Measurements from ENCODE around the gene FBXL4.

The FBXL4 gene

DNA sequence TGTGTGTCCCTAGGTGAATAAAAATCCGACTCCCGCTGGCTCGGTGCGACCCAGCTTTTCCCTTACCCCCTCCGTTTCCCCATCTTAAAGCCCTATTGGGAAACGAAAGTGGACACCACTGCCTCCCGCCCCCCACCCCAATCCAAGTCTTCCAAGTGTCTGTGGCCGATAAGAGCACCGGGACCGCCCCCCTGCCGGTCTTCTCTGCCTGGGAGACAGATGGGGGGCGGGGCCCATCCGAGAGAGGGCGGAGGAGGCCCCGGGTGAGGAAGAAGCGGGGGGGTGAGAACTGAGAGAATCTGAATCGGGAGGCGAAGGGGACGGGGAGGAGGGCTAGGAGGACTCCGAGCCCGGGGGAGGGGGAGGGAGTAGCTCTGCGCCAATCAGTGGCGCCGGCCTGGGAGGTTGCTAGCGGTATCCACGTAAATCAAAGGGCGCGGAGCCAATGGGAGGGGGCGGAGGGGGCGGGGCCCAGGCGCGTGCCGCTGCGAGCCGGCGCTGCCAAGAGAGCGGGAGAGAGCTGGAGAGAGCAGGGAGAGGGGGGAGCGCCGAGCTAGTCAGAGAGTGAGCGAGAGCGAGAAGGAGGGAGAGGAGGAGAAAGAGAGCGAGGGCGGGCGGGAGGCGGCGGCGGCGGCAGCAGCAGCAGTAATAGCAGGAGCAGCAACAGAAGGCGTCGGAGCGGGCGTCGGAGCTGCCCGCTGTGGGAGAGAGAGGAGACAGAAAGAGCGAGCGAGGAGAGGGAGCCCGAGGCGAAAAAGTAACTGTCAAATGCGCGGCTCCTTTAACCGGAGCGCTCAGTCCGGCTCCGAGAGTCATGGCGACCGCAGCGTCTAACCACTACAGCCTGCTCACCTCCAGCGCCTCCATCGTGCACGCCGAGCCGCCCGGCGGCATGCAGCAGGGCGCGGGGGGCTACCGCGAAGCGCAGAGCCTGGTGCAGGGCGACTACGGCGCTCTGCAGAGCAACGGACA is 113.4 kb downstream of the FBXL4 start, which contains the start of gene POU3F2:
Gene POU3F2 (plus strand): TSS at position 515 of the 972 bp plus-strand sequence. CDS start 300 bp downstream, at position 815.
- TF ChIP-seq, protein P1, sequence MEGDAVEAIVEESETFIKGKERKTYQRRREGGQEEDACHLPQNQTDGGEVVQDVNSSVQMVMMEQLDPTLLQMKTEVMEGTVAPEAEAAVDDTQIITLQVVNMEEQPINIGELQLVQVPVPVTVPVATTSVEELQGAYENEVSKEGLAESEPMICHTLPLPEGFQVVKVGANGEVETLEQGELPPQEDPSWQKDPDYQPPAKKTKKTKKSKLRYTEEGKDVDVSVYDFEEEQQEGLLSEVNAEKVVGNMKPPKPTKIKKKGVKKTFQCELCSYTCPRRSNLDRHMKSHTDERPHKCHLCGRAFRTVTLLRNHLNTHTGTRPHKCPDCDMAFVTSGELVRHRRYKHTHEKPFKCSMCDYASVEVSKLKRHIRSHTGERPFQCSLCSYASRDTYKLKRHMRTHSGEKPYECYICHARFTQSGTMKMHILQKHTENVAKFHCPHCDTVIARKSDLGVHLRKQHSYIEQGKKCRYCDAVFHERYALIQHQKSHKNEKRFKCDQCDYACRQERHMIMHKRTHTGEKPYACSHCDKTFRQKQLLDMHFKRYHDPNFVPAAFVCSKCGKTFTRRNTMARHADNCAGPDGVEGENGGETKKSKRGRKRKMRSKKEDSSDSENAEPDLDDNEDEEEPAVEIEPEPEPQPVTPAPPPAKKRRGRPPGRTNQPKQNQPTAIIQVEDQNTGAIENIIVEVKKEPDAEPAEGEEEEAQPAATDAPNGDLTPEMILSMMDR (conservative IDR thresholded peaks at IDR 0.05; ENCODE audit: control insufficient read depth, insufficient read depth, low read depth, low read length) = no peak
- peak within 1 kb of the TSS; percentile 27 for H3K4me3 ChIP-seq (ENCODE audit: control insufficient read depth, low read depth, low read length)
- DNase-seq (ENCODE audit: low read depth) = peak; percentile 62

DNA sequence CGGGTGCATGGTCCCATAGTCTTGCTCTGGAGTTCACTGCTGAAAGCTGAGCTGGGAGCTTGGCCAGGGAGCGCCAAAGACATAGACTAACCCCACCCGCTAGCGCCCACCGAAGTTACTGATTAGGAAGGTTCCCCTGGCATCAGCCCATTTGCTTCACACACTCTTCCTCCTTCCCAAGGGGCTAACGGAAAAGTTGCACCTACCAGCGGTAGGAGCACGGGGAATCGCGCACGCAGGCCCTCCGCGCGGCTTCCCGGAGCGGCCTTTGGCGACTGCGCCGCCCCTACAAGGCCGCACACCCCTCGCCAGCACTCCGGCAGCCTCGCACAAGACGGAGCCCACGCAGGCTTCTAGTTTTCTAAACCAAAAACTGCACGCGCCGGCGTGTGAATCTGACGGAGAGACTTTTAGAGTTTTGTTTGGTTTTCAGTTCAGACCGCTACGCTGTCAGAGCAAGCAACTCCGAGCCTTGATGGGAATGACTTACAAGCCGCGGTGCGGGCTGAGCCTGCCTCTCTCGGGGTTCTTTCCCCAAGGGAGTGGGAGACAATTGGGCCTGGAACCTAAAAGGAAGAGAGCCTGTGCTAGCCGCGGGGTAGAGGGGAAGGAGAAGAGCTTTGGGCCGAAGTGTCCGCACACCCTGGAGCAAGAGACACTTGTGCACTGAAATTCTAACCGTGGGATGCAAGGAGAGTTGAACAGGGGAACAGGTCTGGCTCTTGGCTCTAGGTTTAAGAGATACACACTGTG is 114.3 kb downstream of the FBXL4 start:
- TF ChIP-seq, protein P1 (conservative IDR thresholded peaks at IDR 0.05; ENCODE audit: control insufficient read depth, insufficient read depth, low read depth, low read length) = no peak
- H3K4me3 ChIP-seq (ENCODE audit: control insufficient read depth, low read depth, low read length) = peak overlapping the region; percentile 27
- DNase-seq (ENCODE audit: low read depth) = peak; percentile 10

DNA sequence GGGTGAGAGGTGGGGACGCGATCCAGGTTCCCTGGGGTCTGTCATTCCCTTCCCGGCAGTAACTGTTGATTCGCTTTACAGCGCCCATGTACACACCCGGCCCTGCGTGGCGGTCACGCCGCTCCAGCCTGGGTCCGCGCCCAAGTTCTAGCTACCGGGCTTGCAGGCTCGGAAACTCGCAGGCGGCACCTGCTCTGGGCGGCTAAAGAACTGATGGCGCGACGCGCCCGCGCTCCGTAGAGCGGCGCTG is 114.8 kb downstream of the FBXL4 start:
- H3K4me3 ChIP-seq (ENCODE audit: control insufficient read depth, low read depth, low read length) = peak overlapping the region; percentile 15
- TF ChIP-seq, protein P1 (conservative IDR thresholded peaks at IDR 0.05; ENCODE audit: control insufficient read depth, insufficient read depth, low read depth, low read length) = no peak
- DNase-seq (ENCODE audit: low read depth) = peak; percentile 29

DNA sequence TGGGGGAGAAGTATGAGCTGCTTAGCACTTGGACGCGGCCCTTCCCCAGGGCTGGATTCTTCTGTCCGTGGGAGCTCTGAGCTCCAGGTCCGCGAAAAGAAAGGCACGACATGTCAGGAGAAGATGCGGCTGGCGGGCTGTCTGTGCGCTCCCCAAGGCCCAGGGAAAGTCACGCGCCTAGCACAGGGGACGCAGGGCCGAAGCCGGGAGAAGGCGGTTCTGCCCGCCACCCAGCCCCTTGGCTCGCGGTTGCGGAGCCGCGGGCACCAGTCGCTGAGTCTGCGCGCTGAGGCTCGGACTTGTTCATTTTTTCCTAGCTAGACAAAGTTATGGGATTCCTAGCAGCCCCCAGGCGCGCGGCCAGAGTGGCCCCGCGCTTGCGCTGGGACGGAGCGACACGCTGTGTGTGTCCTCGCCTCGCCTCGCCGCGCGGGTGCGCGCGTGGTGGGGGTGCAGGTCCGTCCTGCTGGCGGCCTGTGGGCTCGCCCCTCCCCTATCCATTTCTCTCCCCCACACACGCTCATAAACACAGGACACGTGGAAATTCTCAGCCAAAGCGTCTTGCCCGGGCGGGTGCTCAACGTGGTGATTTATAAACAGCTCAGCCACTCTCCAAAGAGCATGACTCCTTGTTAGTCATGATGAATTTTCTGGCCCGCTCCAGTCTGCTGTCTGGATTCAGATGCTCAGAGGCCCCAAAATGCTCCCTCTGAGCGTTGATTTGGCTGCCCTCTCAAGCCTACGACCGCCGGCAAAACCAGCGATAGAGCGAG is 115.3 kb downstream of the FBXL4 start:
- peak overlapping the region; percentile 10 for H3K4me3 ChIP-seq (ENCODE audit: control insufficient read depth, low read depth, low read length)
- TF ChIP-seq, protein P1 (conservative IDR thresholded peaks at IDR 0.05; ENCODE audit: control insufficient read depth, insufficient read depth, low read depth, low read length) = no peak
- DNase-seq (ENCODE audit: low read depth) = peak; percentile 86

DNA sequence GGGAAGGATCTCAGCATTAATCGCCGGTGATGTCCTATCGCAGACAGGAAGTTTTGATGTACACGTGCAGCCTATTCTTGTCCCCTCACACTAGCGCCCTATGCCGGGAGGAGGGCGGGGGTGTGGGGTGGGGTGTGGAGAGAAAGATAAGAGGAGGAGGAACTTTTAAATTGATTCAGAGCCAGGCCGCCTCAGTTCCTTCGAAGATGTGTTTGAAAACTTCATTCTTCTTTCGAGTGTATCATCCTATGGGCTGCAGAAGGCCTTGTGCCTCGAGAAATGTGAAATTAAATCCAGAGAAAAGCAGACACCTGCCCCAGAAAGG is 115.8 kb downstream of the FBXL4 start:
- TF ChIP-seq, protein P1 (conservative IDR thresholded peaks at IDR 0.05; ENCODE audit: control insufficient read depth, insufficient read depth, low read depth, low read length) = no peak
- no peak for DNase-seq (ENCODE audit: low read depth)
- no peak overlapping the region for H3K4me3 ChIP-seq (ENCODE audit: control insufficient read depth, low read depth, low read length)
